Umbilical cord (tissue), 2 donors: ENCODE results near the gene EVL. TPM values are rescaled to one million over a fixed set of nuclear protein-coding genes. Genes with fewer than 3 reads are reported as not detected.
A peak's percentile ranks its signal among the peaks of the same experiment; 100 is the strongest.
"Not testable (repeated sequence)": the region's sequence is repeated elsewhere in the genome, so short reads cannot be mapped to it uniquely, and the experiment has no call there.

Source experiments
- DNase-seq: peaks from one replicate; pipeline ENCODE4 v3.0.0-alpha.2; 2015; ENCODE audit warnings: low spot score
- total RNA-seq: library from RNA; depleted of rRNA; stranded (reverse); fragments of >200 nt; gene quantifications from one replicate; pipeline ENCODE4 v1.2.3, GENCODE V29; 2014; ENCODE audit warnings: low replicate concordance; ENCODE audit not compliant: insufficient read depth

EVL gene
- total RNA-seq, 1 donor from 2014 or later = 46.5 TPM

DNA sequence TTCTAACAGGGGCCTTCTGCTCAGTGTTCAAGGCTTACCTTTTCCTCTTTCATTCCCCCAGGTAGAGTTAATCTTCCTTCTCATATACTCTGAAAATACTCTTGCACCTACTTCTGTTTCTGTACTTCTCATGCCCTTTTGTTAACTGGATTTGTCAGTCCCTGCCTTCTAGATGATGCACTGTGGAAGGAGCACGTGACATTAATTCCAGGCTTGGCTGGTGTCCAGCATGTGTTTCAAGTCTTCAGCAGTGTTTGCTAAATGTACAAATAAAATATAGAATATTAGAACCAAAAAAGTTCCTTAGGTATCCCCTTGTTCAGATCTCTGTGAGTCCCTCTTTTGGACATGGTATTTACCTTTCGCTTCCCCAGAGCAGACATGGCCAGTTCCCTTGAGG, 27.9 kb upstream of the EVL start:
- peak; percentile 71 for DNase-seq

DNA sequence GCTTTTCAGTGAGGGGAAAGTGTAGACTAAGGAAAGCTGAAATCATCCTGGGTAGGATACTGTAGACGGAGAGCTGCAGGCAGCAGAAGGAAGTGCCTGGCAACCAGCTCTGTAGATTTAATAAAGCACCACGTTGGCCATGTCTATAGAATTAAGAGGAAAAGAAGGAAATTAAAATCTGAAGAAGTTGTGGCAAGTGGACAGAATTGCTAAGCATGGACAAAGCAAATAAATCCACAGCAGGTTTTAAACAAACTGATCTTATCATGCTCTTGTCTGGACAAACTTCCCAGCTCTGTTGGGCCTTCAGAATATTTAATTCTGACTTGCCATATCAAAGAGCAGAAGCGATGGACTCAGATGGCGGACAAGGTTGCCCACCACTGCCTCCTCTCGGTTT, 27.2 kb upstream of the EVL start:
- DNase-seq = no peak

GRCh38 chr14:100039903-100040302, 25.3 kb upstream of the EVL start:
- no peak for DNase-seq

GRCh38 chr14:100041271-100041670, 24.0 kb upstream of the EVL start:
- DNase-seq = no peak

GRCh38 chr14:100042286-100042685, 22.9 kb upstream of the EVL start:
- no peak for DNase-seq

DNA sequence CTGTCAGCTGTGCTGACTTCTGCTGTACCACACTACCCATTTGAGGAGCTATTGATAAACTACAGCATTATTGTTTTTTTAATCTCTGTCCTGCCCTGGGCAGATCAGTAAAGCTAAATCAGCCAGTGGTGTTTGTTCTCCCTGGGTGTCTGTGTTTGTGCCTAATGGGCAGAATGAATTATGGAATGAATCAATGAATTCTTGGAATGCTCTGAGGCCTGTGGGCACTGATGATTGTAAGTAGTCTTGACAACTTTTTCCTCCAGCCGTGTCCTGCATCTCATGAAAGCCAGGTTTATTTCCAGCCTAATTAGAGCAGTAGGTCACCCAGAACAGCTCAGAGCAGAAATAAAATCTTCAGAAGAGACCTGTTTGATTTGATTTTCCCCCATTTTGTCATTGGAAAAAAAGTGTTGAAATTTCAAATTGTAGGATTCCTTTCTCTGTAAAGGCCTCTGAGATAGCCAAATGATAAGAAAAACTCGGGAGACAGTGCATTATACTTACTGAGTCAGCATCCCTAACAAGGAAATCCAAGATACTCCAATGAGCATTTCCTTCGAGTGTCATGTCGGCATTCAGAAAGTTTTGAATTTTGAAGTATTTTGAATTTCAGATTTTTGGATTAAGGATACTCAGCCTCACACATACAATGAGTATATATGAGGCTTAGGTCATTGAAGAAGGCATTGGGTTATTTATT, 19.4 kb upstream of the EVL start:
- DNase-seq = no peak

GRCh38 chr14:100047600-100047999, 17.6 kb upstream of the EVL start:
- no peak for DNase-seq

DNA sequence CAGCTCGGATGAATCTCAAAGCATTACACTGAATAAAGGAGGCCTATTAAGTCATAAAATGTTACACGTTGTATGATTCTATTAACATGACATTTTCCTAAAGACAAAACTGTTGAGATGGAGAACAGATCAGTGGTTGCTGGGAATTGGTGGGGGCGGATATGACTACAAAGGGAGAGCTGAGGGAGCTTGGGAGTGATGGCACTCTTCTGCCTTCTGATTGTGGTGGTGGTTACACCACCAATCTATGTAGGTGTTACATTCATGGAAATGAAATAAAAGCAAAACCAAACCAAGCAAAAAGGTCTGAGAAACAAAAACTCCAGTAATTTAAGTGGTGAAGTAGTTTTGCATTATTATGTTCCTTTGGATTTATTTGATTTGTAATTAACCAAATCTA, 16.4 kb upstream of the EVL start:
- no peak for DNase-seq

DNA sequence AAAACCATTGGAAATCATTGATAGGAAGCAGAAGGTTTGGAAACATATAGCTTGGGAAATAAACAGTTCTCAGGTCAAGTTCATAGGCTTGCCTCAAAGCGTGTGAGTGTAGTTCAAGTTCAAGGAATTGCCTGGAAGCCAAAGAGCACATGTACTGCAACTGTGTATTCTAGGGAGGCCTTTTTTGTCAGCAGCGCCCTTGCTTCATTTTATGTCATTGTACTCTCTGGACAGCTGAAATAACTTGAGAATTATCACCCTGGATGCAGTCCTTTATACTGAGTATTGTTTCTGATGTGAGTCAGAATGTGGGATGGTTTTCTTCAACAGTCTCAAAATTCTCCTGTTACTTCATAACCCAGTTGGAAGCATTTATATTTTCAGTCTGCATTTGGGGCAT, 16.0 kb upstream of the EVL start:
- no peak for DNase-seq

- no peak for DNase-seq
Measured at GRCh38 chr14:100051103-100051502, 14.1 kb upstream of the EVL start.

DNA sequence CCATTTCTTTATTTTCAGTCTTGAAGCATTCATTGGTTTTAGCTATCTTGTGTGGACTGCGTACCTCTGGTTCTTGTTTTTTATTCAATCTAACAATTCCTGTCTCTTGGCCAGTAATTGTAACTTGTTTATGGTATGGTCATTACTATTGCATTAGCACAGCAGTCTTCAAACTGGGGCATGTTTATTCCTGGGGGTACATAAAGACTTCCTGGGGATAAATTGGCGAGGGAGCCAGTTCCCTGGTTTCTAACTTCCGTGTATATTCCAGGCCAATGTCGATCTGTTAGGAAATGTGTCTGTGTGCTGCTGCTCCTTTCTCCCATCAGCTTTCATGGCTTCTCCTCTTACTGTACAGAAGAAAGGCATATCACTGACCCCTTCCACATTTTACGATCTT, 13.7 kb upstream of the EVL start:
- DNase-seq = no peak

DNA sequence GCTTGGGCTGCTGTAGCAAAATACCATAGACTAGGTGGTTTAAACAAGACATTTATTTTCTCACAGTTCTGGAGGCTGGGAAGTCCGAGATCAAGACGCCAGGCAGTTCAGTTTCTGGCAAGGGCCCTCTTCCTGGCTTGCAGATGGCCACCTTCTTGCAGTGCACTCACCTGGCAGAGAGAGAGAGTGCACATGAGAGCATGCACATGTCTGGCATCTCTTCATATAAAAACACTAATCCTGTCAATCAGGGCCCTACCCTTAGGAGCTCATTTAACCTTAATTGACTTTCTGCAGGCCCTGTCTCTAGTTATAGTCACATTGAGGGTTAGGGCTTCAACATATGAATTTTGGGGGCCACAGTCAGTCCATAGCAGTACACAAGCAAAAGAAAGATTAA, 12.4 kb upstream of the EVL start:
- no peak for DNase-seq

GRCh38 chr14:100054316-100055075, 10.7 kb upstream of the EVL start:
- no peak for DNase-seq

- no peak for DNase-seq
Measured at GRCh38 chr14:100056431-100056830, 8.8 kb upstream of the EVL start.

DNA sequence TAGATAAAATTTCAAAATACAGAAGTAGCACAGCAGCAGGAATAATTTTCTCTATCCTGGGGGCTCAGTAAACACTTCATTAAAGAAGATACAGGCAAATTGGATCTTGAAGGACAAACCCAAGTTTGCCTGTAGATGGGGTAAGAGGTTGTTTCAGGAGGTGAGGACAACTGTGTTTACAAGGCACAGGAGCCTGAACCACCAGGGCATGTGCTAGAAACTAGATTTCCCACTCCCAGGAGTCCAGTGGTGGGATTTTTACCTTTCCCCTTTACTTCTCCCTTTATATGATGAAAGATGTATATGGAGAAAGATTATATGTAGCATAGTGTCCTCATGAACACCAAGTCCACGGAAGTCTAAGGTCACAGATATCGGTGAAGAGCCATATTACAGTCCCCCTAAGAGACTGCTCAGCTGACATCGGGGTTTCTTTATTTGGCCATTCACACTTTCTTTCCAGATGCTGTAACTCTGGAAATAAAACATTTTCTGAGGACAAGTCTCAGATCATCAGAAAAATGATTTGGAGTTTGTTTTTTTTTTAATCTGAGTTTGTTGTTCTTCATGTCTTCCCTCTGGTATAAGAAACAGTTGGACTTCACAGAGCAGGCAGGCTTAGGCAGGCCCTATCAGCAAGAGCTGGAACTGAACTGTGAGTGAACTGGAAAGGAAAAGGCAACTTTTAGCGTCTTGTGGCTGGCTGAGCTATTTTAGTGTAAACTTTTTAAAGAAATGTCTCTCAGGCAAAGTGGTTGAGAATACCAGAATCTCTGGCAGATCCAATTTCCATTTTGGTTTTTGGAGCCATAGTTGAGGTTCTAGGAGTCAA, 8.0 kb upstream of the EVL start:
- DNase-seq = peak; percentile 60

- DNase-seq = no peak
Measured at GRCh38 chr14:100058777-100059437, 6.3 kb upstream of the EVL start.

DNA sequence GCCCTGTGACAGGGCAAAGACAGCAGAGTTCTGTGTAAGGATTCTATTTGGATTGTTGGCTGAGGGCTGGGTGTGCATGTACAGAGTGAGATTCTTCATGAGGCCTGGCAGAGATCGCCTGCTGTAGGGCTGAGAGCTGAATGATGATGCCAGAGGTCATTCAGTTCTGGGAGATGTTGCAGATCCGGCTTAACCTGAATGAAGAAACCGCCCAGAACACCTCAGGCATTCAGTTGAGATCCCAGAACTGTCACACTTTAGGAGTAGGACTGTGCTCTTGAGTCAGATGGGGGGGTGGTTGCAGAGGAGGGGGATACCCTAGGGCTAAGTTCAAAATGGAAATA, 5.8 kb upstream of the EVL start:
- peak; percentile 87 for DNase-seq

- no peak for DNase-seq
Measured at GRCh38 chr14:100060760-100061159, 4.5 kb upstream of the EVL start.

- DNase-seq = no peak
Measured at GRCh38 chr14:100062590-100062989, 2.6 kb upstream of the EVL start.

GRCh38 chr14:100063314-100063941, 1.8 kb upstream of the EVL start:
- DNase-seq = no peak

DNA sequence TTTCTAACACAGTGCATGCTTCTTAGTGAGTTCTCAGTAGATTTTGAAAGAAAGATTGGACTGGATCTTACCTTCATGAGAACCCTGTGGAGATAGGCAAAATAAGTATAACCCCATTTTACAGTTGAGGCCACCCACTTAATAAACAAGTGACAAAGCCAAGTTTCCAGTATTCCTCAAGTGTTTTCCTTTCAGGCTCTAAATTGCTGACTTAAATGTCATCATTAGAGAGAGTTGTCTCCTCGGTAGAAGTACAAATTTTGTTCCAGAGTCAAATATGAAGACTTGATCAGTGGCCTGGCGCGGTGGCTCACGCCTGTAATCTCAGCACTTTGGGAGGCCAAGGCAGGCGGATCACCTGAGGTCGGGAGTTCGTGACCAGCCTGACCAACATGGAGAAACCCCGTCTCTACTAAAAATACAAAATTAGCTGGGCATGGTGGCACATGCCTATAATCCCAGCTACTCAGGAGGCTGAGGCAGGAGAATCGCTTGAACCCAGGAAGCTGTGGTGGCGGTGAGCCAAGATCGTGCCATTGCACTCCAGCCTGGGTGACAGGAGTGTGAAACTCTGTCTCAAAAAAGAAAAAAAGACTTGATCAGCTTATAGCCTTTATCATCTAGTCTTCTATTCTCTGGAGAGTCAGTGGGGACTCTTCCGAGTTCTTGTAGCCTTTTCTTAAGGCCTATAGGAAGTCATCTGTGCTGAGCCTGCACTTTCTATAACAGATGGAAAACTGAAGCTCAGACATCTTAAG, 708 bp upstream of the EVL start:
- not testable (repeated sequence) for DNase-seq
